GM12892 (cell line): Measurements from ENCODE around the gene EREG.

Experiments used
- POLR2A ChIP-seq: IDR thresholded peaks from 2 replicates; pipeline ENCODE4 v1.6.1; 2011; ENCODE audit warnings: low read depth, low read length, control low read depth
- POLR2AphosphoS5 ChIP-seq: IDR thresholded peaks from 2 replicates; pipeline ENCODE4 v1.6.1; 2011; ENCODE audit warnings: low read depth, low read length, control low read depth

DNA sequence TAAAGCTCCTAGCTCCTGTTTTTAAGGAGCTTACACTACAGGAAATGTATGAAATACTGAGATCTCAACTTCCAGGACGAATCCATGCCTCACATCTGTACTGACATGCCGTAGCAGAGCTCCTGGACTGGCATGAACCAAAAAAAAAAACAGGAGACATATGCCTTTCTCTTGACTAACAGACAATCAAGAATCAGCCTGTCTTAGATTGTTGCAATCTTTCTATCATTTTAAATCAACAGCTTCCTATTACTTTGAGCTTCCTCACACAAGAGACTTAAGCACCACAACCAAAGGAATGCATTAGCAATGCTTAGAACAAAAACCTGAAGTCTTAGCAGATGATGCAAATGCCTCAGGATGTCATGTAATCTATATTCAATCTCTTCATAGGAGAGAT lies 45.3 kb downstream of the EREG start:
- TF ChIP-seq POLR2AphosphoS5 (no peak), POLR2A (no peak)
